Middle frontal gyrus (tissue), 1 donor: ENCODE data around the gene EMCN.
"Not testable (repeated sequence)": the region's sequence is repeated elsewhere in the genome, so short reads cannot be mapped to it uniquely, and the experiment has no call there.

ENCODE experiments used
- DNase-seq: peaks from one replicate; pipeline ENCODE4 v3.0.0-alpha.2; 2015; ENCODE audit warnings: low spot score; ENCODE audit errors: extremely low spot score

The EMCN gene, protein sequence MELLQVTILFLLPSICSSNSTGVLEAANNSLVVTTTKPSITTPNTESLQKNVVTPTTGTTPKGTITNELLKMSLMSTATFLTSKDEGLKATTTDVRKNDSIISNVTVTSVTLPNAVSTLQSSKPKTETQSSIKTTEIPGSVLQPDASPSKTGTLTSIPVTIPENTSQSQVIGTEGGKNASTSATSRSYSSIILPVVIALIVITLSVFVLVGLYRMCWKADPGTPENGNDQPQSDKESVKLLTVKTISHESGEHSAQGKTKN

DNA sequence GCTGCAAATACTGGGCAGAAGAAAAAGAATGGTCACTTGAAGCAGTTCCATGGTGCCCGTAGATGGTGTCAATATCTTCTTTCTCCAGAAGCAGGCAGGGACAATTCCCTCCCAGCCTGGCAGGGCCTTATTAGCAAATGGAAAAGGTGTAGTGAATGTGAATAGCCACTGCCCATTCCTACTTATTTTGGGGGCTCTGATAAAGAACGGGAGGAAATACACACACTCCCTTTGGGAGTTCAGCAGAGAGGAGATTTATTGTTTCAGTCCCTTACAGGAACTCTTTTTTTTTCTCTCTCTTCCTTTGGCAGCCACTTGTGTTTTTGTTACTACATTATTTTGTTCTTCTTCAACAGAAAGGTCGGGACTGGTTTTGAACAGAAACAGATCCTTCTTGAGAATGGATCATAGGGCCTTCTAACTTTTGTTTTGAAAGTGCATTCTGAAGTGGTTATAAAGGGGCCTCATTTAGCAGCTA, at the start of gene EMCN:
Gene EMCN (minus strand): TSS at position 159 of the 478 bp plus-strand sequence. CDS start 108 bp downstream, at position 51.
- DNase-seq: no peak

DNA sequence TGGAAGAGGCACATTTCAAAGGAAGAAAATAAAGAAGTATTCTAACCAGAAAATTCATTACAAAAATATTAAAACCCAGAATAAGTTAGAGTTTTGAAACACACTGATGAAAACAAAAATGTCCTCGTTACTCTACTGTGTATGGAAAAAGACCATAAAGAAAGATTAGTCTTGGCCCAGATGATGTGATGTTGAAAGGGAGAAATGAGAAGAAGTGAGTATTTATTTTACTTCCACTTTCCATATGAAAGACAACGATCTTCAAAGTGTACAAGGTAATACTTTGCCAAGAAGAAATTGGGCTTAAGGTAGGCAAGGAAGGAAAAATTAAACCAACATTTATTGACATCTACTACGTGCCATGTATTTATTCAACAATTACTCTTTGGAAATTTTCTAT, 48.6 kb upstream of the EMCN start:
- DNase-seq: no peak

DNA sequence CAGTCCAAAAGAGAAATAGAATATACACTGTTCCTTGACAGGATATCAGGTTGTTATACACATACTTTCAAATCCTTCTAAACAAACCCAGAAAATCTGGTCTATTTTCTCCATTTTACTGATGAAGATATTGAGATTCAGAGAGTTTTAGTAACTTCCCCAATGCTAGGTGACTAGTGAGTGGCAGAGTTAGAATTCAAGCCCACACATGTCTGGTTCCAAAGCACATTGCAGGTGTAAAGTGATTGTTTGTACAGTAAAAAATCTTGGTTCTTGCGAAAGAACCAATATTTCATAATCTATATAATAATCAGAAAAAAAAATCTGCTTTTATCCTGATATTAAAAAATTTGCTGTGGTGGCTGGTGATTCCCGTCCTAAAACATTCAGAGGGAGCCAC, 39.5 kb upstream of the EMCN start:
- no peak for DNase-seq

DNA sequence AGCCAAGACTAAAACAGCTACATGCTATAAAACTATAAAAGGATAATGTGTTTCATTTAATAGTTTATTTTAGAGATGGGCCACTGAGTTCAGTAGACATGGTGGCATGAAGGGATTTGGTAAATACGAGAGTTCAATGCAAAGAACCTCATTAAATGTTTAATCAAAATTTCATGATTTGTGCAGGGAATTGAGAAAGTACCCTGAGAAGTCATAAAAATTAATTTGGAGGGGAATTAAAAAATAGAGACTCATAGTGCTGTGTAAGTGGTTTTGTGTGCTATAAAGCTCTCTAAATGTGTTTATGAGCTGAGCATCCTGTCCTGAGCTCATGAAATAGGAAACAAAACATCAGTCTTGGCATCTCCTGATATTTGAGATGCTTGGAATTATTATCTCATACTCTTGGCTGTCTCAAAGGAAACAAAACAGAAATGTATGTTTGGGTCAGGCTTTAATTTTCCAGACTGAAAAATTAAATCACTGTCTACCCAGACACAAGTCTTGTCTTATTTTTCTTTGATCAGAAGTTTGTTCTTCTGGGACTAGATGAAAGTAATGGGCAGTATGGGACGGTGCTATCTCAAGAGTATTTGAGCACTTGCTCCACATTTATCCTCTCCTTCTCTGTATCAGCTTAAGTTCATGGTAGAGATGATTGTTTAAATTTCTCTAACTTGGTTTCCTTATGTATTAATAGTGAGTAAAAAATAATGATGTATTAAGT, 38.0 kb upstream of the EMCN start:
- DNase-seq: no peak

DNA sequence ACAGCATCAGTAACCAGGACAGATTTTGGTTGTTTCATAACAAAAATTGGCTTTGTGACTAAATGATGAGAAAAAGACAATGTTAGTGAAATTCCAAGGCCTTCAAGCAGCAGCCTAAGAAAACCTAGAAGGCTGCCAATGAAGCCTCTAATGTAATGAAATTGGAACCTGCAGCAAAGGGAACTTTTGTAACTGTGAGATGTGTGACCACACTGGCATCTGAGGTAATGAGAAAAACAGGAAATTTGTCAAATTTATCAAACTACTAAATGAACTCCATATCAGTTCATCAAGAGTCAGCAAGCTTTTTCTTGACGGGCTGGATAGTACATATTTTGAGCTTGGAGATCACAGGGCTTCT, 30.4 kb upstream of the EMCN start:
- DNase-seq: no peak

DNA sequence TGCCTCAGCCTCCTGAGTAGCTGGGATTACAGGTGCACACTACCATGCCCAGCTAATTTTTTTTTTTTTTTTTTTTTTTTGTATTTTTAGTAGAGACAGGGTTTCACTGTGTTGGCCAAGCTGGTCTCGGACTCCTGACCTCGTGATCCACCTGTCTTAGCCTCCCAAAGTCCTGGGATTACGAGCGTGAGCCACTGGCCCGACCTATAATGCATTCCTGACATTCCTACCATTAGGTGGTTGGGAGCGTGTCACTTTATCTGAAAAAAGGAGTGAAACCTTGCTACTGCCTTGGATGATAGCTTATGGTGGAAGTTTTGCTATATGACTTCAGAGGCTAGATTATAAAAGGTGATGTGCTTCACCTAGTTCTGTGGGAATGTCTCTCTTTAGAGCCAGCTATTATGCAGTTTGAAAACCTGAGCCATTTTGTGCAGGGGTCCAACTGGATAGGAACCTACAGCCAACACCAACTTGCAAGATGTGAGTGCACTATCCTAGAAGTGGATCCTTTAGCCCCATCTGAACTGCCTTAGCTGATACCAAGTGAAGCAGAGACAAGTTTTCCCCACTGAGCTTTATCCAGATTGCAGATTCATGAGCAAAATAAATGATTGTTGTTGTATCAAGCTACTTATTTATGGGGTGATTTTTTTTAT, 29.8 kb upstream of the EMCN start:
- no peak for DNase-seq

DNA sequence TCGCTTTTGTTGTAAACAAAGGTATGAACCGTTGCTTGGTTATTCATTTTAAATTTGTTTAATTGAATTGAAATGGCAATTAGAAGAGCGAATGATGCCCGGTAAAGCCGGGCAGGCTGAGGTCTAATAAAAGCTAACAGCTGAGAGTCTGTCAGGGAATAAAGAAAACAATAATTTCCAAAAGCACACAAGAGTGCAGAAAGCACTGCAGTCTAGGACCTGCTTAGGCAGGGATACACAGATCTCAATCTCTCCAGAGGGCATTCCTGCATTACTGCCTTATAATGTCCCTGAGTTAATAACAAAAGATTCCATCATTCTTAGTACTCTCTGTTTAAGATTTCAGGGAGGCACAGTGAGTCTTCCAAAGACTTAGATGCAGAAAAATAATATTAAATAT, 27.6 kb upstream of the EMCN start:
- DNase-seq: no peak

DNA sequence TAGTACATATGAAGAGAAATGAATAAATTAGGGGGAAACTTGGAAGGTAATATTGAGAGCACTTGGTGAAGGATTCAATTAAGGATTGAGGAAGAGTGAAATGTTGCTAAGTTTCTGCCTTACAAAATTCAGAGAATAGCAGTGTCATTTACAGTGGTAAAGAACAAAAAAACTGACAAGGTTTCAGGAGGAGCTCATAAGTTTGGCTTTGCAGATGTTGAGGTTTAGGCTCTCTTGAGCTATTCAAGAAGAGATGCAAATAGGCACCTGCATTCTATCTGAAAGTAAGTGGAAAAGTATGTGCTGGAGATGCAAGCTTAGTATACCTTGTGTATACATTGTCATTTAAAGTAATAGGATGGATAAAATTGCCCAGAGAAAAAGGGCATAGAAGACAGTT, 22.3 kb upstream of the EMCN start:
- DNase-seq: no peak

DNA sequence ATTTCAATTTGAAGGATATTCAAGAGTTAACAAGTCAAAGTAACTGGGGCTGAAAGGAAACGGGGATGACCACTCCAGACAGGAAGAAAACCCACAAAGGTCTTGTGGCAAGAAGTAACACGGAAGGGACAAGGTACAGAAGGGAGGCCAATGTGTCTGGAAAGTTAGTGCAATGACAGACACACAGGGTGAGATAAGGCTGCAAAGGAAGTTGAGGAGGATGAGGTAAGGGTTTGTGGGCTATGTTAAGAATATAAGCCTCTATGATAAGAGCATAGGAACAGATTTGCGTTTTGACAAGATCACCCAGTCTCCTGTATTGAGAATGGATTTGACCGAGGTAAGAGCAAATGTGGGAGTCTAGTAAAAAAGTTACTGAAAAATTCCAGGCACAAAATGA, 21.9 kb upstream of the EMCN start:
- DNase-seq: no peak

DNA sequence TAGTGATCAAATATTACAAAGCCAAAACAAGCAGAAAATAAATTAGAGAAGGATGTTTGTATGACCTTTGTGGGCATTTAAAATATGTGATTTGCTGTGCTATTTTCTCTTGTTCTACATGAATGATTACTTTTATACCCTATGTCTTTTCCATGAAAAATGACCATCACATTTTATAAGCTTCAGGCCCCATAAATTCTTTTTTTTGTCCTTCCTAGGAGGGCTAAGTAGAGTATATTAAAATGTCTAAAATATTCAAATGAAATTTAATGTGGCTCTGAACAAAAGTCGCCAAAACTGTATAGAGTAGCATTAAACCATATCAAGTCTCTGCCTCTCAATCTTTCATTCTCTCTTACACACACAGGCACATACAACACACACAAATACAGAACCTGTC, 15.9 kb upstream of the EMCN start:
- DNase-seq: no peak

DNA sequence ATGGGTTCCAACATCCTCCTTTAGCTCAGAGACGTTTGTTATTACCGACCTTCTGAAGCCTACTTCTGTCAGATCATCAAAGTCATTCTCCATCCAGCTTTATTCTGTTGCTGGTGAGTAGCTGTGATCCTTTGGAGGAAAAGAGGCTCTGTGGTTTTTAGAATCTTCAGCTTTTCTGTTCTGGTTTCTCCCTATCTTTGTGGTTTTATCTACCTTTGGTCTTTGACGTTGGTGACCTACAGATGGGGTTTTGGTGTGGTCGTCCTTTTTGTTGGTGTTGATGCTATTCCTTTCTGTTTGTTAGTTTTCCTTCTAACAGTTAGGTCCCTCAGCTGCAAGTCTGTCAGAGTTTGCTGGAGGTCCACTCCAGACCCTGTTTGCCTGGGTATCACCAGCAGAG, 12.3 kb upstream of the EMCN start:
- DNase-seq: not testable (repeated sequence)

DNA sequence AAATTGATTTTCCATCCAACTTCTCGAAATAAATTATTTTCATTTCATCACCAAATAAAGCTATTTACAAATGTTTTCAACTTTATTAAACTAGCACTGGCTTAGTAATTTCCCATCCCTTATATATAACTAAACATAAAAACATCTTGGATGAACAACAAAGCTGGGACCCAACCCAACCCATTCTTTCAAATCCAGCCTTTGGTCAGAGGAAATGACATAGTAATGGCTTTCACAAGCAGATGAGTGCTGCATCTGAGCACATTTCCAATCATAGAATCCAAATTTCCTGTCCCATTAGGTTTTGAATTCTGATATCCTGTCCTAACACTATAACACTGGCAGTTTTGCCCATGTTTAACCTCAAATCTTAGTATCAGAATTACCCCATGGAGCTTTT, 7.9 kb upstream of the EMCN start:
- DNase-seq: no peak

DNA sequence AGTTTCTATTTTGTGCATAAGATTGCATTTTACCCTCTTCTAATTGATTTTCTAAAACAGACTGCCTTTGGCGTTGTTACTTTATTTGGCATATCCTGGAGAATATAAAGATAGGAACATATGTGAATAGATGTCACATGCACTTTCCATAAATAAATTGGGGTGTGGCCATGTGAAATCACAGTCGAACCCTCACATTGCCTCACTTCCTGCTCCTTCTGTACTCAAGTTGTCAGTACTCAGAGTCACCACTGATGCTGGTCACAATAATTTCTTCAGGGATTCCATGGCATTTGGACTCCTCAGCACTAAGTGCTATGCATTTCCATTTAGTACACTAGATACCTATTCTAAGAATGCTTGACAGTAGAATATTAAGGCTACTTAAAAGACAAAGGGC, 1.4 kb upstream of the EMCN start:
- no peak for DNase-seq

DNA sequence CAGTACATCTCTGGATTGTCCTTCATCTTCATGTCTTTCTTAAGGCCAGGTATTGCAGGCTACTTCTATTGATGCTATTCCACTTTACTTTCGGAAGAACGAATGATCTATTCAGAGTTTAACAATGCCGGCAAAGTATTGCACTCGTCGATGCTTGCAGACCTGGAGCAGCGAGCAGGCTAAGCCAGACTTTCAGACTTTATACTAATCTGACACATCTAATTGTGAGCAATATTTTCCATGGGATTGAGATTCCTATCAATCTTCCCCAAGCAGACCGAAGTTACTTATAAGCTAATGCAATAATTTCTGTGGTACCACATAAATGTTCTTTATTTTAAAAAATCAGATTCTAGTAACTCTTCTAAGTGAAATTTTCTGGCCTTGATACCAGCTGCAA, 1.6 kb downstream of the EMCN start:
- no peak for DNase-seq

DNA sequence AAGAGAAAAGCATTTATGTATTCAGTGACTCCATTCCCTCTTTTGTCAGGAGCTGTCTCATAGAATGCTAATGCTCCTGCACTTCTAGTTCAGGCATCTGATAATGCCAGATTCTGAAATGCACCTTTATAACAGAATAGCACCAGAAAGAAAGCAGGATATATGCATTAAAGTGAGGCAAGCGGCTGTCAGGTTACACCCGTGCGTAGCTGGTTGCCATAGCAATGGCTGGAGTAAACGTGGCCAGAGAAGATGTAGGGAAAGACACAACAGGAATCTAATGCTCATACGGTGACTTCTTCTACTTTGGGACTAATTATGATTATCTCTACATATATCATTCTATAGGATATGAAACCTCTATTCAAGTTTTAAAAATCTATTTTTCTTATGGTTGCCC, 5.9 kb downstream of the EMCN start:
- DNase-seq: no peak

DNA sequence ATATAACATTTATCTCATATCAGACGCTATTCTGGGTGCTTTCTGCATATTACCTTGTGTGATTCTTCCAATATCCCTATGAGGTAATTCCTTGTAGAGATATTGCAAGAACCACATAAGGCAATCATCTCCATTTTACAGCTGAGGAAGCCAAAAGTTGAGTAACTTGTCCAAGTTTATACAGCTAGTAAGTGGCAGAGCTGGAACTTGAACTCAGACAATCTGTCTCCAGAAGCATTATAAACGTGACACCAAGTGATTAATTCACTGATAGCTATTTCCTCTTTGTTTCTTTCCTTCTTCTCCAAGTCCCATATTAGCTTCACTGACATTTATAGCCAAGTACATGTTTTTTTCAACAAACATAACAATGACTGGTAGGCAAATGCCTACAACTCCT, 7.3 kb downstream of the EMCN start:
- DNase-seq: no peak

DNA sequence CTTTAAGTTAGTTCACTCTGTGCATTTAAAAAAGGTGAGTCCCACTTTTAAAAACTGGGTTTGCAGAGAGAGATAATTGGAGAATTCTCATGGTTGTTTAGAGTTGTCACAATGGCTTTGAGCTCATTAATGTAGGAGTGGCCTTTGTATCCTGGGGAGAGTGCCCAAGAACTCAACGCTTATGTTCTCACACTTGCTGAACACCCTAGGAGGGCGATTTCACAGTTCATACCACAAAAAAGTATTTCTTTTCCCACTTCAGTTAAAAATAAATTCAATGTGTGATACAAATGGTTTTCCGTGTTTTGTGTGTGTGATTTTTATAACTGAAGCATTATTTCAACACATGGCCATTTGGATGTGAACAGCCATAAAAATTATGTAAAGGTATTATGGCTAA, 8.4 kb downstream of the EMCN start:
- no peak for DNase-seq

DNA sequence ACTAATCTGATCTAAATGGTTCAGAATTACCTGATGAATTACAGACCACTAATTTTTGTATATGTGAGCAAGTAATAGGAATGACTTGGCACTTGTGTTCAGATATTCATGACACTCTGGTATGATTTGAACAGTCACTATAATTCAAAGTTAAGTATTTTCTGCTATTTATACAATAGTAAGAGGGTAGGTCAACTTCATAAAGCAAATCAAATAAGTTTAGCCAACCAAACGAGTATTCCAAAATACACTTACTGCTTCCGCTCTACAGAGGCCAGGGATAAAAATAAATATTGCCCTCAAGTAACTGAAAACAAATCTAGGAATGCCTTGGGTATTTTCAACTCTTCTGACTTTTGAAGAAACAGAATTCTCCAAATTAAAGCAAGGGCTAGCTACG, 9.1 kb downstream of the EMCN start:
- no peak for DNase-seq

DNA sequence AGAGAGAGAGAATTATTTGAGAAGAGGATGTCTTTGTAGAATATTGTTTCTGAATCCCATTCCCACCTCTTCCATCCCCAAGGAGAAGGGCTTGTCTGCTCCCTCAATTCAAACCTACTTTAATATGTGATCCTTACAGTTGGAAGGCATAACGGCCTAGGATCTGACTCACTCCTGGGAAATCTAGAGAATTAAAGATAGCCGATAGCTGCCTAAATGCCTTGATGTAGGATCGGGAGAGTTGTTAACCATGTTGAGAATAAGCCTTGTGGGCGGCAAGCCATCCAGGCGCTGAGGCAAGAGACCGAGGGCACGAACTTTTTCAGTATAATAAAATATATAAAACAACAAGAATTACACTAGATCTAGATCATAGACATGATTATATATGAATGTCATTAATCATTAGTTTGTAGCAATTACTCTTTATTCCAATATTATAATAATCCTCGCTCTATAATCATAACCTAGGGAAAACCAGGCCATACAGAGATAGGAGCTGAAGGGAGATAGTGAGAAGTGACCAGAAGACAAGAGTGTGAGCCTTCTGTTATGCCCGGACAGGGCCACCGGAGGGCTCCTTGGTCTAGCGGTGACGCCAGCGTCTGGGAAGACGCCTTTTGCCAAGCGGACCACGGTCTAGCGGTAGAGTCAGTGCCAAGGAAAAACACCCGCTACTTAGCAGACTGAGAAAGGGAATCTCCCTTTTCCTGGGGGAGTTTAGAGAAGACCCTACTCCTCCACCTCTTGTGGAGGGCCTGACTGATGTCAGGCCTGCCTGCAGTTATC, 13.5 kb downstream of the EMCN start:
- DNase-seq: no peak

DNA sequence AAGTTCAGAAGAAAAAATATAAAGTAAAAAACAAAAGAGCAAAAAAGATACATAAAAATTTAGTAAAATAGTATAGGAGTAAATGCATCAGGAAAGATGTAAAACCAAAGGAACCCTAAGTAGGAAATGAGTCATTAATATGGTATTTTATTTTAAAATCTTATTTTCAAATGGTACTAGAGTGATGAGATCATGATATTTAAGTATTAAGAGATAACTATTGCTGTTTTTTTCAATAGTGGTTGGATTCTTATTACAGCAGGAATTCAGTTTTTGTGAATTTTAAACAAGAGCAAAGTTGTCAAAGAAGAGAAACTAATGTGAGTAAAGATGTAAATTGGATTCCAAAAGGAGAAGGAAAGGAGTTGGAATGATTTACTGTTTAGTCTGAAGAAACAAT, 20.0 kb downstream of the EMCN start:
- DNase-seq: no peak

DNA sequence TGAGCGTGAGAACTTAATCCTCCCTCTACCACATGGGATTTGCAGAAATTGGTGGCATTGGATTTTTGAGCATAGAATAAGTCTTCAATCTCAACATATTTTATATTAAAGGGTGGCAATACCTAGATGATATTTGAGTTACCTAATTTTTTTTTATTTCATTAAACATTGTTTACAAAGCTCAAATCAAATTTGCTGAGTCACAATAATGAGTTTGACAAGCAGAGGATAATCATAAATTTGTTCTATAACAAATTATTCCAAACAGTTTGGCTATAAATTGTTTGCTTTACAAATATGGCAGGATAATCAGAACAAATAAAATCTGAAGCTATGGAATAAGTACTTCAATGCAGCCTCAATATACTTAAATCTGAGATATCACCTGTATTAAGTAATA, 22.7 kb downstream of the EMCN start:
- DNase-seq: no peak

DNA sequence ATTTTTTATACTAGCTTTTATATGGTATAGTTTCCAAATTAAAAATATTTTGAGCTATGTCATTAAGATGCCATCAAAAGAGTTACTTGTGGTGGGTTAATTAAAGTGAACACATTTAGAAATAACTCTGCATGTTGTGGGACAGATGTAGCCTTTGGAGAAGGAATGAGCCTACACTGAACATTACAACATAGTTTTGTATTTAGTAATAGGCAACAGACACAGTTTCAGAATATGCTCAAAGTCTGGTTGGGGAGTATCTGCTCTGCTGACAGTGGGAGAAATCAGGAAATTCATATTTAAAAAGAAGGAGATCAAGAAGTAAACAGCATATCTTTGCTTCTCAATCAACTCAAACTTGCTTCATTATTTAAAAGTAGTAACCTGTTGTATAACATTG, 23.7 kb downstream of the EMCN start:
- no peak for DNase-seq
